ENCODE results near the gene MAP2. TPM values are rescaled to one million over a fixed set of nuclear protein-coding genes. Genes with fewer than 3 reads are reported as not detected.
"Not testable (repeated sequence)": the region's sequence is repeated elsewhere in the genome, so short reads cannot be mapped to it uniquely, and the experiment has no call there.

The MAP2 gene
- total and polyA plus RNA-seq, 4 donors, result 0.70 to 4.2 (median 1.9) TPM

DNA sequence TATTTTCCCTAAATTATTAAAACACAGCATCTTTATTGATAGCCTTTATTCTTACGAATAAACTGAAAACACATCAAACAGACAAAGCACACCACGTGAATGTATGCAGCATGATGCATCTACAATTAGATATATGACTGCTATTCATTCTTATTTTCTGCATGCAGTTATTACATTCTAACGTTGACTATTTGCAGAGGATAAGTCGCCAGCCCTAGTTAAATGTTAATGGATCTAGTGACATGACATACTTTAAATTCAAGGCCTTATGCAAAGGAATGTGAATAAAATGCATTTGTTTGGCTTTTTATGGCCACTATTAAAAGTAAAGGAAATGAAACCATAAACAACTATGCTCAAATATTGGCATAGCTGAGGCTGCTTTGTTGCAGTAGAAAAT, 172.4 kb downstream of the MAP2 start:
- H3K27me3 ChIP-seq (ENCODE audit: control insufficient read depth in 4 of 4, insufficient read depth in 4 of 4, low read length in 3 of 4), result no peaks in the 10 kb centered on the region
- 68% methylated on average over 4 of the region's 4 CpGs for WGBS
- H3K4me1 ChIP-seq (ENCODE audit: control insufficient read depth in 4 of 4, insufficient read depth in 4 of 4, low read length in 3 of 4), result no peaks in the 10 kb centered on the region
- no peak for TF ChIP-seq HNF4G (IDR thresholded peaks at IDR 0.05)
- TF ChIP-seq ATF3 (IDR thresholded peaks at IDR 0.05), result no peak
- TF ChIP-seq RAD21 (IDR thresholded peaks at IDR 0.05), result no peak
- TF ChIP-seq, protein P1, sequence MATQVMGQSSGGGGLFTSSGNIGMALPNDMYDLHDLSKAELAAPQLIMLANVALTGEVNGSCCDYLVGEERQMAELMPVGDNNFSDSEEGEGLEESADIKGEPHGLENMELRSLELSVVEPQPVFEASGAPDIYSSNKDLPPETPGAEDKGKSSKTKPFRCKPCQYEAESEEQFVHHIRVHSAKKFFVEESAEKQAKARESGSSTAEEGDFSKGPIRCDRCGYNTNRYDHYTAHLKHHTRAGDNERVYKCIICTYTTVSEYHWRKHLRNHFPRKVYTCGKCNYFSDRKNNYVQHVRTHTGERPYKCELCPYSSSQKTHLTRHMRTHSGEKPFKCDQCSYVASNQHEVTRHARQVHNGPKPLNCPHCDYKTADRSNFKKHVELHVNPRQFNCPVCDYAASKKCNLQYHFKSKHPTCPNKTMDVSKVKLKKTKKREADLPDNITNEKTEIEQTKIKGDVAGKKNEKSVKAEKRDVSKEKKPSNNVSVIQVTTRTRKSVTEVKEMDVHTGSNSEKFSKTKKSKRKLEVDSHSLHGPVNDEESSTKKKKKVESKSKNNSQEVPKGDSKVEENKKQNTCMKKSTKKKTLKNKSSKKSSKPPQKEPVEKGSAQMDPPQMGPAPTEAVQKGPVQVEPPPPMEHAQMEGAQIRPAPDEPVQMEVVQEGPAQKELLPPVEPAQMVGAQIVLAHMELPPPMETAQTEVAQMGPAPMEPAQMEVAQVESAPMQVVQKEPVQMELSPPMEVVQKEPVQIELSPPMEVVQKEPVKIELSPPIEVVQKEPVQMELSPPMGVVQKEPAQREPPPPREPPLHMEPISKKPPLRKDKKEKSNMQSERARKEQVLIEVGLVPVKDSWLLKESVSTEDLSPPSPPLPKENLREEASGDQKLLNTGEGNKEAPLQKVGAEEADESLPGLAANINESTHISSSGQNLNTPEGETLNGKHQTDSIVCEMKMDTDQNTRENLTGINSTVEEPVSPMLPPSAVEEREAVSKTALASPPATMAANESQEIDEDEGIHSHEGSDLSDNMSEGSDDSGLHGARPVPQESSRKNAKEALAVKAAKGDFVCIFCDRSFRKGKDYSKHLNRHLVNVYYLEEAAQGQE (IDR thresholded peaks at IDR 0.05), result no peak
- TF ChIP-seq RXRA (IDR thresholded peaks at IDR 0.05), result no peak
- TF ChIP-seq, protein P2, sequence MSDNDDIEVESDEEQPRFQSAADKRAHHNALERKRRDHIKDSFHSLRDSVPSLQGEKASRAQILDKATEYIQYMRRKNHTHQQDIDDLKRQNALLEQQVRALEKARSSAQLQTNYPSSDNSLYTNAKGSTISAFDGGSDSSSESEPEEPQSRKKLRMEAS (IDR thresholded peaks at IDR 0.05), result no peak
- no peak for TF ChIP-seq EGR1 (IDR thresholded peaks at IDR 0.05; ENCODE audit: low read depth in 2 of 2)
- no peak for TF ChIP-seq TAF1 (conservative IDR thresholded peaks at IDR 0.05)
- no peak for TF ChIP-seq NR2F2 (IDR thresholded peaks at IDR 0.05)
- no peak for DNase-seq (ENCODE audit: low spot score)
- no peaks in the 10 kb centered on the region for H3K36me3 ChIP-seq (ENCODE audit: control insufficient read depth in 4 of 4, insufficient read depth in 3 of 4, low read depth in 1 of 4, low read length in 3 of 4)
- no peaks in the 10 kb centered on the region for H3K9me3 ChIP-seq (ENCODE audit: control insufficient read depth in 4 of 4, low read length in 3 of 4)
- no peak overlapping the region for H3K27ac ChIP-seq (ENCODE audit: low read depth in 1 of 2, low read length in 2 of 2)
- H3K9ac ChIP-seq (ENCODE audit: low read depth in 1 of 2, low read length in 2 of 2), result no peak overlapping the region
- no peak overlapping the region for H3K4me3 ChIP-seq (ENCODE audit: low read depth in 1 of 3, low read length in 3 of 3)

DNA sequence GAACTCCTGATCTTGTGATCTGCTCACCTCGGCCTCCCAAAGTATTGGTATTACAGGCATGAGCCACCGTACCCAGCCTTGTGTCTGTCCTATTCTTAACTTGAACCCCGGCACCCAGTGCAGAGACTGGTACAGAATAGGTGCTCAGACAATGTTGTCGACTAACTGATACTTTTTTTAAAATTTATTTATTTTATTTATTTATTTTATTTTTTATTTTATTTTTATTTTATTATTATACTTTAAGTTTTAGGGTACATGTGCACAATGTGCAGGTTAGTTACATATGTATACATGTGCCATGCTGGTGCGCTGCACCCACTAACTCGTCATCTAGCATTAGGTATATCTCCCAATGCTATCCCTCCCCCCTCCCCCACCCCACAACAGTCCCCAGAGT, 174.4 kb downstream of the MAP2 start:
- WGBS, result 97% methylated on average over 4 of the region's 6 CpGs
- H3K9me3 ChIP-seq (ENCODE audit: control insufficient read depth in 4 of 4, low read length in 3 of 4); H3K36me3 ChIP-seq (ENCODE audit: control insufficient read depth in 4 of 4, insufficient read depth in 3 of 4, low read depth in 1 of 4, low read length in 3 of 4); H3K27ac ChIP-seq (ENCODE audit: low read depth in 1 of 2, low read length in 2 of 2); H3K9ac ChIP-seq (ENCODE audit: low read depth in 1 of 2, low read length in 2 of 2); H3K27me3 ChIP-seq (ENCODE audit: control insufficient read depth in 4 of 4, insufficient read depth in 4 of 4, low read length in 3 of 4); H3K4me3 ChIP-seq (ENCODE audit: low read depth in 1 of 3, low read length in 3 of 3); DNase-seq (ENCODE audit: low spot score); H3K4me1 ChIP-seq (ENCODE audit: control insufficient read depth in 4 of 4, insufficient read depth in 4 of 4, low read length in 3 of 4): not testable (repeated sequence)

GRCh38 chr2:209600341-209601171, 176.7 kb downstream of the MAP2 start:
- DNase-seq (ENCODE audit: low spot score), result no peak
- H3K9ac ChIP-seq (ENCODE audit: low read depth in 1 of 2, low read length in 2 of 2), result no peak overlapping the region
- H3K4me1 ChIP-seq (ENCODE audit: control insufficient read depth in 4 of 4, insufficient read depth in 4 of 4, low read length in 3 of 4), result no peaks in the 10 kb centered on the region
- WGBS, result 63% methylated on average over 5 of the region's 5 CpGs
- no peaks in the 10 kb centered on the region for H3K27me3 ChIP-seq (ENCODE audit: control insufficient read depth in 4 of 4, insufficient read depth in 4 of 4, low read length in 3 of 4)
- H3K9me3 ChIP-seq (ENCODE audit: control insufficient read depth in 4 of 4, low read length in 3 of 4), result no peaks in the 10 kb centered on the region
- TF ChIP-seq RXRA (IDR thresholded peaks at IDR 0.05), result no peak
- TF ChIP-seq, protein P3, sequence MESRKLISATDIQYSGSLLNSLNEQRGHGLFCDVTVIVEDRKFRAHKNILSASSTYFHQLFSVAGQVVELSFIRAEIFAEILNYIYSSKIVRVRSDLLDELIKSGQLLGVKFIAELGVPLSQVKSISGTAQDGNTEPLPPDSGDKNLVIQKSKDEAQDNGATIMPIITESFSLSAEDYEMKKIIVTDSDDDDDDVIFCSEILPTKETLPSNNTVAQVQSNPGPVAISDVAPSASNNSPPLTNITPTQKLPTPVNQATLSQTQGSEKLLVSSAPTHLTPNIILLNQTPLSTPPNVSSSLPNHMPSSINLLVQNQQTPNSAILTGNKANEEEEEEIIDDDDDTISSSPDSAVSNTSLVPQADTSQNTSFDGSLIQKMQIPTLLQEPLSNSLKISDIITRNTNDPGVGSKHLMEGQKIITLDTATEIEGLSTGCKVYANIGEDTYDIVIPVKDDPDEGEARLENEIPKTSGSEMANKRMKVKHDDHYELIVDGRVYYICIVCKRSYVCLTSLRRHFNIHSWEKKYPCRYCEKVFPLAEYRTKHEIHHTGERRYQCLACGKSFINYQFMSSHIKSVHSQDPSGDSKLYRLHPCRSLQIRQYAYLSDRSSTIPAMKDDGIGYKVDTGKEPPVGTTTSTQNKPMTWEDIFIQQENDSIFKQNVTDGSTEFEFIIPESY (IDR thresholded peaks at IDR 0.05), result no peak
- no peak for TF ChIP-seq HNF4A (conservative IDR thresholded peaks at IDR 0.05)
- no peak for TF ChIP-seq RAD21 (IDR thresholded peaks at IDR 0.05)
- TF ChIP-seq HNF4G (IDR thresholded peaks at IDR 0.05), result no peak
- no peak for TF ChIP-seq SP1 (IDR thresholded peaks at IDR 0.05)
- TF ChIP-seq FOXA1 (IDR thresholded peaks at IDR 0.05), result no peak
- no peak for TF ChIP-seq TAF1 (conservative IDR thresholded peaks at IDR 0.05)
- TF ChIP-seq, protein P1 (IDR thresholded peaks at IDR 0.05), result no peak
- TF ChIP-seq NR2F2 (IDR thresholded peaks at IDR 0.05), result no peak
- no peak for TF ChIP-seq ATF3 (IDR thresholded peaks at IDR 0.05)
- TF ChIP-seq JUND (IDR thresholded peaks at IDR 0.05), result no peak
- no peak for TF ChIP-seq EGR1 (IDR thresholded peaks at IDR 0.05; ENCODE audit: low read depth in 2 of 2)
- no peak for TF ChIP-seq FOXA2 (IDR thresholded peaks at IDR 0.05)
- no peak overlapping the region for H3K4me3 ChIP-seq (ENCODE audit: low read depth in 1 of 3, low read length in 3 of 3)
- no peak overlapping the region for H3K27ac ChIP-seq (ENCODE audit: low read depth in 1 of 2, low read length in 2 of 2)
- no peaks in the 10 kb centered on the region for H3K36me3 ChIP-seq (ENCODE audit: control insufficient read depth in 4 of 4, insufficient read depth in 3 of 4, low read depth in 1 of 4, low read length in 3 of 4)

Measured in liver (tissue), 9 donors.